ENCODE results near the gene MRPL4.

Gene MRPL4

GRCh38 chr19:10223488-10224213, 28.4 kb upstream of the MRPL4 start:
- no peaks in the 10 kb centered on the region for H3K9me3 Mint-ChIP-seq
- no peak overlapping the region for H3K27ac Mint-ChIP-seq
- no peaks in the 10 kb centered on the region for H3K27me3 Mint-ChIP-seq
- no peak for DNase-seq
- no peaks in the 10 kb centered on the region for H3K36me3 Mint-ChIP-seq
- H3K4me1 Mint-ChIP-seq: no peaks in the 10 kb centered on the region
- no peak overlapping the region for H3K4me3 Mint-ChIP-seq
- CTCF ChIA-PET: interaction anchor here (1.7 kb wide), 1 partner anchor 26 kb away, joined by 6 read pairs; no protein-coding TSS in a partner anchor

- Mint-ChIP-seq H3K4me1 (peaks cover 3% of the 10 kb centered on the region), H3K36me3 (no peaks in the 10 kb centered on the region), H3K27ac (no peak overlapping the region), H3K4me3 (no peak overlapping the region), H3K27me3 (no peaks in the 10 kb centered on the region), H3K9me3 (no peaks in the 10 kb centered on the region)
- no peak for DNase-seq
- CTCF ChIA-PET: interaction anchor here (0.8 to 0.9 kb wide), 2 partner anchors 25 to 32 kb away, joined by 3 read pairs; no protein-coding TSS in a partner anchor
These were observed 27.7 kb upstream of the MRPL4 start for GRCh38 chr19:10224337-10224736.

- H3K27me3 Mint-ChIP-seq: peaks cover 15% of the 10 kb centered on the region
- peaks cover 8% of the 10 kb centered on the region for H3K4me1 Mint-ChIP-seq
- CTCF ChIA-PET: interaction anchor here (0.9 to 4.3 kb wide), 3 partner anchors 10 to 24 kb away, joined by 3 to 35 read pairs (median 3); partner anchors contain the start of gene MRPL4
- H3K36me3 Mint-ChIP-seq: no peaks in the 10 kb centered on the region
- H3K27ac Mint-ChIP-seq: no peak overlapping the region
- DNase-seq: no peak
- no peaks in the 10 kb centered on the region for H3K9me3 Mint-ChIP-seq
- no peak overlapping the region for H3K4me3 Mint-ChIP-seq
These were observed 26.0 kb upstream of the MRPL4 start for GRCh38 chr19:10226021-10226375.

- H3K4me3 Mint-ChIP-seq: no peak overlapping the region
- DNase-seq: no peak
- peaks cover 9% of the 10 kb centered on the region for H3K4me1 Mint-ChIP-seq
- no peak overlapping the region for H3K27ac Mint-ChIP-seq
- CTCF ChIA-PET: interaction anchor here (1.2 to 4.3 kb wide), 2 partner anchors 10 to 24 kb away, joined by 3 to 35 read pairs; partner anchors contain the start of gene MRPL4
- H3K9me3 Mint-ChIP-seq: no peaks in the 10 kb centered on the region
- H3K27me3 Mint-ChIP-seq: peaks cover 15% of the 10 kb centered on the region
- no peaks in the 10 kb centered on the region for H3K36me3 Mint-ChIP-seq
These were observed 25.5 kb upstream of the MRPL4 start for GRCh38 chr19:10226376-10227025.

- Mint-ChIP-seq H3K27ac (no peak overlapping the region), H3K9me3 (no peaks in the 10 kb centered on the region), H3K27me3 (peaks cover 20% of the 10 kb centered on the region), H3K4me3 (no peak overlapping the region), H3K4me1 (peaks cover 10% of the 10 kb centered on the region), H3K36me3 (no peaks in the 10 kb centered on the region)
- no peak for DNase-seq
- CTCF ChIA-PET: interaction anchor here (0.6 to 4.3 kb wide), 5 partner anchors 9 to 27 kb away, joined by 3 to 35 read pairs (median 3); partner anchors contain the start of gene MRPL4
These were observed 24.7 kb upstream of the MRPL4 start for GRCh38 chr19:10227026-10227971.

- Mint-ChIP-seq H3K4me1 (peaks cover 10% of the 10 kb centered on the region), H3K9me3 (no peaks in the 10 kb centered on the region), H3K27ac (no peak overlapping the region), H3K4me3 (no peak overlapping the region), H3K27me3 (peaks cover 26% of the 10 kb centered on the region), H3K36me3 (no peaks in the 10 kb centered on the region)
- DNase-seq: no peak
- CTCF ChIA-PET: interaction anchor here (0.6 to 4.3 kb wide), 12 partner anchors 8 to 86 kb away, joined by 3 to 35 read pairs (median 3); partner anchors contain the start of gene MRPL4
These were observed 23.6 kb upstream of the MRPL4 start for GRCh38 chr19:10228393-10228792.

- H3K36me3 Mint-ChIP-seq: no peaks in the 10 kb centered on the region
- peak; percentile 64 for DNase-seq
- H3K27me3 Mint-ChIP-seq: peaks cover 26% of the 10 kb centered on the region
- CTCF ChIA-PET: interaction anchor here (0.8 to 4.3 kb wide), 9 partner anchors 11 to 86 kb away, joined by 3 to 35 read pairs (median 3); partner anchors contain the start of gene MRPL4
- H3K4me1 Mint-ChIP-seq: peaks cover 11% of the 10 kb centered on the region
- no peaks in the 10 kb centered on the region for H3K9me3 Mint-ChIP-seq
- no peak overlapping the region for H3K27ac Mint-ChIP-seq
- H3K4me3 Mint-ChIP-seq: peak overlapping the region; percentile 67
These were observed 23.1 kb upstream of the MRPL4 start for GRCh38 chr19:10228920-10229319.

GRCh38 chr19:10230173-10230860, 21.7 kb upstream of the MRPL4 start:
- Mint-ChIP-seq H3K4me3 (peak overlapping the region; percentile 83), H3K27me3 (peaks cover 26% of the 10 kb centered on the region), H3K27ac (peak overlapping the region; percentile 69), H3K4me1 (peaks cover 16% of the 10 kb centered on the region), H3K36me3 (no peaks in the 10 kb centered on the region), H3K9me3 (no peaks in the 10 kb centered on the region)
- CTCF ChIA-PET: no interaction called here
- peak; percentile 69 for DNase-seq

GRCh38 chr19:10230861-10231611, 21.0 kb upstream of the MRPL4 start, which contains the start of gene S1PR2:
S1PR2 (minus strand) TSS chr19:10231331; CDS start chr19:10224905, 6,426 bp downstream.
- peak; percentile 75 for DNase-seq
- Mint-ChIP-seq H3K27ac (peak within 1 kb of the TSS; percentile 69), H3K4me3 (peak within 1 kb of the TSS; percentile 83), H3K9me3 (no peaks in the 10 kb centered on the region), H3K36me3 (no peaks in the 10 kb centered on the region), H3K27me3 (peaks cover 26% of the 10 kb centered on the region), H3K4me1 (peaks cover 23% of the 10 kb centered on the region)
- CTCF ChIA-PET: no interaction called here

- Mint-ChIP-seq H3K27me3 (peaks cover 29% of the 10 kb centered on the region), H3K27ac (peak overlapping the region; percentile 55), H3K9me3 (no peaks in the 10 kb centered on the region), H3K4me1 (peaks cover 30% of the 10 kb centered on the region), H3K36me3 (no peaks in the 10 kb centered on the region), H3K4me3 (peak overlapping the region; percentile 83)
- no peak for DNase-seq
- CTCF ChIA-PET: no interaction called here
These were observed 20.3 kb upstream of the MRPL4 start for GRCh38 chr19:10231612-10232228.

GRCh38 chr19:10233946-10234345, 18.1 kb upstream of the MRPL4 start:
- peaks cover 29% of the 10 kb centered on the region for H3K27me3 Mint-ChIP-seq
- DNase-seq: no peak
- no peak overlapping the region for H3K4me3 Mint-ChIP-seq
- CTCF ChIA-PET: interaction anchor here (6.9 kb wide), 1 partner anchor 17 kb away, joined by 42 read pairs; the partner anchor contains the start of gene MRPL4
- no peaks in the 10 kb centered on the region for H3K9me3 Mint-ChIP-seq
- no peaks in the 10 kb centered on the region for H3K36me3 Mint-ChIP-seq
- H3K4me1 Mint-ChIP-seq: peaks cover 38% of the 10 kb centered on the region
- H3K27ac Mint-ChIP-seq: no peak overlapping the region

- DNase-seq: no peak
- peak overlapping the region; percentile 42 for H3K27ac Mint-ChIP-seq
- CTCF ChIA-PET: interaction anchor here (6.9 kb wide), 1 partner anchor 16 kb away, joined by 42 read pairs; the partner anchor contains the start of gene MRPL4
- peaks cover 32% of the 10 kb centered on the region for H3K4me1 Mint-ChIP-seq
- H3K9me3 Mint-ChIP-seq: no peaks in the 10 kb centered on the region
- H3K36me3 Mint-ChIP-seq: no peaks in the 10 kb centered on the region
- peaks cover 23% of the 10 kb centered on the region for H3K27me3 Mint-ChIP-seq
- no peak overlapping the region for H3K4me3 Mint-ChIP-seq
These were observed 17.0 kb upstream of the MRPL4 start for GRCh38 chr19:10235003-10235402.
